ENCODE measurements around the gene SRSF1.

DNA sequence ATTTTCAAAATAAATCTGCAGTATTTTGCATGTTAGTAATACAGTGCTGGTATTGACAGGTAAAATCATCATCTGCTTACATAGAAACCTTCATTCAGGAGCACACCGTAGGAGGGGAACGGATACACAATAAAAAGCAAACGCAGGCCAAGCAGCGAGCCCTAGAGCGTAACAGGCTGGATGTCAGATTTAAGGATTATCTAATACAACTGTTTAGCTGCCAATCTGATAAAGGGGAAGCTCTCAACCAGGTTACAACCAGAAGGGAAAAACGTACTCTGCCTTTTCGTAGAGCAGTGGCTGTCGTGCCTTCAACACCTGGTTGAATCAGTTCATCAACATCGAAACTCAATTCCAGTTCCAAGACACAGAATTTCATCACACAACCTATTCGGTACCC is 35.5 kb downstream of the SRSF1 start:
- TF ChIP-seq, protein P1, sequence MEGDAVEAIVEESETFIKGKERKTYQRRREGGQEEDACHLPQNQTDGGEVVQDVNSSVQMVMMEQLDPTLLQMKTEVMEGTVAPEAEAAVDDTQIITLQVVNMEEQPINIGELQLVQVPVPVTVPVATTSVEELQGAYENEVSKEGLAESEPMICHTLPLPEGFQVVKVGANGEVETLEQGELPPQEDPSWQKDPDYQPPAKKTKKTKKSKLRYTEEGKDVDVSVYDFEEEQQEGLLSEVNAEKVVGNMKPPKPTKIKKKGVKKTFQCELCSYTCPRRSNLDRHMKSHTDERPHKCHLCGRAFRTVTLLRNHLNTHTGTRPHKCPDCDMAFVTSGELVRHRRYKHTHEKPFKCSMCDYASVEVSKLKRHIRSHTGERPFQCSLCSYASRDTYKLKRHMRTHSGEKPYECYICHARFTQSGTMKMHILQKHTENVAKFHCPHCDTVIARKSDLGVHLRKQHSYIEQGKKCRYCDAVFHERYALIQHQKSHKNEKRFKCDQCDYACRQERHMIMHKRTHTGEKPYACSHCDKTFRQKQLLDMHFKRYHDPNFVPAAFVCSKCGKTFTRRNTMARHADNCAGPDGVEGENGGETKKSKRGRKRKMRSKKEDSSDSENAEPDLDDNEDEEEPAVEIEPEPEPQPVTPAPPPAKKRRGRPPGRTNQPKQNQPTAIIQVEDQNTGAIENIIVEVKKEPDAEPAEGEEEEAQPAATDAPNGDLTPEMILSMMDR (IDR thresholded peaks at IDR 0.05), result no peak
- no peak for TF ChIP-seq POLR2A (IDR thresholded peaks at IDR 0.05)
